HUDEP-2 (cell line): ENCODE results near the gene DCLK1.

Source experiments
- DNase-seq, 76 experiments: peaks; one replicate each; lab custom pipeline; 2025; ENCODE audit not compliant: unreplicated experiment in 76 of 76; lab: John Stamatoyannopoulos, UW

The DCLK1 gene

DNA sequence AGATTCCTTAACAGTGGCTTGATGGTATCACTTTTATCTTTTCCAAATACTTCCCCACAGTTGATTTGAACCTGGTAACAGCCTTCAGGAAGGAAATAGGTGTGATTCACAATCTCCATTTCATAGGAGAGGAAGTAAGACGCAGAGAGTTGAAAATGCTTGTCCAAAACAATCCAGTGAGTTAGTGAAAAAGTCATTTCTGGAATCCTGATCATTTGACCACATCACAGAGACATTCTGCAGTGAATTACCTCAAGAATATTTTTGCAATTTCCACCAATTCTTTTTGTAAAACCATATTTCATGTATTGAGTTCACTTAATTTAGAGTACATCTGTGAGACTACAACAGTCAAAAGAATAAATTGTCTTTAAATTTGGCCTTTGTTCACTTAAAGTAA is 292.8 kb downstream of the DCLK1 start:
- DNase-seq, result no peak

DNA sequence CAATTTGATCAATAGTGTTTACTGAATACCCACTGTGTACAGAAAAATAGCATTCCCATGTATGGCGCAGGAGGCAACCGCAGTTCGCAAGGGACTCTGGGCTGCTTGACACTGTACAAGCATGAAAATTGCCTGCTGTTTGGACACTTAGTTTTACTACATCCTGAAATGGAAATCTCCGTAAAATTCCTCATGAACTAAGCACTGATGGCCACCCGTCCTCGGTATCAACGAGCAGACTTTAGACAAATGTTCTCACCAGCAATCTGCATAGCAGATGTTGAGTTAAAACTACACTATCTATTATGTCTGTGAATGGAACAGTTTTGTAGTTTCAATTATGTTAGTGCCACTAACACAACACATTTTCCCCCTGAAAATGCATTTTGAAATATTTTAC is 294.7 kb downstream of the DCLK1 start:
- no peak for DNase-seq

- no peak for DNase-seq
Measured at GRCh38 chr13:35835989-35836388, 295.2 kb downstream of the DCLK1 start.

- no peak for DNase-seq
Measured at GRCh38 chr13:35833608-35834275, 297.4 kb downstream of the DCLK1 start.

- no peak for DNase-seq
Measured at GRCh38 chr13:35833031-35833430, 298.2 kb downstream of the DCLK1 start.

DNA sequence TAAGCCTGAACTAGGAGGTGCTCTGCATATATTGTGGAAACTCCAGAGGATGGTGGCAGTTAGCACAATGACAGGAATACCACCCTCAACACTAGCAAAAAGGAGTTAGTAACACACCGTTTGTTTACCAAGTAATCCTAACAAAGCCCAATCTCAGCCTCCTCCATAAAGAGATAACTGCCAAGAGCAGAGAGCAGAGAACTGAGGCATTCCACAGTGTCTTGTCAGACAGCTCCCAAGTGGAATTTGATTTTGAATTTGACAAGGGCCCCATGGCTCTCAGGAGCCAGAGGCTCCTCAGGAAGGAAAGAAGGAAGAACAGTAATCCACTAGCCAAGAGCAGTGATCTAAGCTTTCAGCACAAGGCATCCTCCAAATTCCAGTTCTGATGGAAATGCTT is 298.6 kb downstream of the DCLK1 start:
- no peak for DNase-seq

- no peak for DNase-seq
Measured at GRCh38 chr13:35830850-35831450, 300.2 kb downstream of the DCLK1 start.

DNA sequence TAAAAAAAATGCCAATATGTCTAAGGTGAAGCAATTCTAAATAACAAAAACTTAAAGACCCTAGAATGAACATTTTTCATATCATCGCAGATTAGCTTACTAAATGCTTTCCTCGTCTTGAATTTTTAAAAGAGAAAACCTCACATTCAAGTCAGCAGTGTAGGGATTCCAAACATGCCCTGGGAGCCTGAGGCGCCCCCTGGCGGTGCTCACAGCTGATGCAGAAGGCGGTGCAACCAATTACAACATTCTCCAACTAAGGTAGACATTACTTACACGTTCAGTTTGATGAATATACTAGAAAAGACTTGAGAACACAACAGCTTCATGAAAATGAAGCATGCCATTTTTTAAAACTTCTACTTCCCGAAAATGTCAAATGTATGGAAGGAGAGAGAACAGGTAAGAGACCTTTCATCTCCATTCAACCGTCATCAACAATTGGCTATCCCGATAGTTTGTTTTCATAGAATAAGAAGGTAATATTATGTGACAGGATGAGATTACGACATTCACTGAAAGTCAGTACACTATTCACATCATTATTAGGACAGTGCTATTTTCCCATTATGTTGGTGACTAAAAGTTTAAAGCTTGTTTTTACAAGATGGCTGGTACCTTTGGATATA is 304.4 kb downstream of the DCLK1 start:
- peak in 25 of 76 experiments; percentile 0 to 38 (median 10) for DNase-seq

DNA sequence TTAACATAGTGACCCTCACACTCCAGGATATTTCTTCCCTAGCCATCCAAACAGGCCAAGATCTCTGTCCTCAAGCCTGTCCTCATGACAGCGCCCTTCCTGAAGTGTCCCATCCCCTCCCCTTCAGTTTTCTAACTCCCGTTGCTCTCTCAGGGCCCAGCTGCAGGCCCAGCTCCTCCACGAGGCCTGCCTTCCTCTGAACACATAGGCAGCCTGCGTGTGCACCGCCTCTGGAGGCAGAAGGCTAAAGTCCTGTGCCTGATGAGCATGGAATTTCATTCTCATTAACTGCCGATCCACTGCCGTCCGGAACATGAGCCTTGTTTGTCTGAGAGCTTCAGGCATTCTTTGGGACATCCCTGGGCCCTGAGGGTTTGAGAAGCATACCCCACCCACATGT is 306.4 kb downstream of the DCLK1 start:
- no peak for DNase-seq

GRCh38 chr13:35824395-35824794 is 306.8 kb downstream of the DCLK1 start:
- no peak for DNase-seq

DNA sequence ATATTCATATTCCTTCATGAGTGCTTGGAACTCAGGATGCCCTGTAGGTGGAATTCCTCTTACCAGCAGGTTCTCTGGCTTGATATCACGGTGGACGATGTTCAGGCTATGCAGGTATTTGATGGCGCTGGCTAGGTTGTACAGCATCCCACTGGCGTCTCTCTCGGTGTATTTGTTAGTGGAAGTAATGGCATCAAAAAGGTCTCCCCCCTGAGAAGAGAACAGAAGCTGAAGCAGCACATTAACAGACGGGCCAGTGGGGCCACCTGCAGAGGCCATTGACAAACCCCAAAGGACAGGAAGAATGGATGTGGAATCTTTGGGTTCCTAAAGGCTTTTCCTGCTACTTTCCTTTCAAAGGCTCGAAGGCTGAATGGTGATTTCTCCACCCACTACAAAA is 308.5 kb downstream of the DCLK1 start:
- DNase-seq, result no peak

GRCh38 chr13:35818633-35819067 is 312.5 kb downstream of the DCLK1 start:
- DNase-seq, result peak in 5 of 76 experiments; percentile 2 to 6 (median 3)

DNA sequence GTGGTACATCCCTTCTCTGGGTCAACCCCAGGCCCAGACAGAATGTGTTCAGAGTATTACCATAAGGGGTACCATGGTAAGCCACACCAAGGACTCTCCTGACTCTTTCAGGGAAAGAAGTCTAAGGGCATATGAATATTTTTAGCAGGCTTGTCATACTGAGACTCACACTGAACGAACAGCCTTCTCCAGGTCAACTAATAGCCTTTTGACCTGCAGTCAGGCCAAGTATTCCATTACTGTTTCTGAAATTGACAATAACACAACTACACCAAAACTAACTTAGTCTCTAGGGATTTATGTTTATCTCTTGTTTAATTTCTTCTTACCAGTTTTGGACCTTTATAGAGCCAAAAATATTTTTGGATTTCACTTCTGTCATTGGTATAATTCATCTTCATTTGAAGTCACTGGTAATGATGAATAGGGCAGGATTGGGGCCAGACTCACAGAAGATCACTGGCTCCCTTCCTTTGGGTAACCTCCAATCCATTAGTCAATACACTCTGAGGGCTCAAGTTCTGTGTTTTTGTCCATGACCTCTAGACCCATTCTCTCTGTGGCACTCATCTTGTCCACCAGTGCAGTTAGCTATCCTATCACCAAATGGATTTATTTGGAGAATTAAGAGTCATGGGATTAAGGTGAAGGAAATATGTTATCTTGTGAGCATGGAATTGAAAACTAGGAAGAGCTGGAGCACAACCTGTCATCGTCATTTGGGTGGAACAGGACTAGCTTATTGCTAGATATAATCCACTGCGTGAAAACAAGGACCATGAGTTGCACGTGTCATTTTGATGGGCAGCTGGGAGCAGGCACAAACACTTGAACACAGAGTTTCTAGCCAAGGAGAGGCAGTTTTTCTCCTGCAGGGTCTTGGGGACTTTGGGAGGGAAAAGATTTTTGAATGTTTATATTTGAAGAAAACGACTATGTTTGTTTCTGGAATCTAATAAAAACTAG is 313.3 kb downstream of the DCLK1 start:
- DNase-seq, result no peak

DNA sequence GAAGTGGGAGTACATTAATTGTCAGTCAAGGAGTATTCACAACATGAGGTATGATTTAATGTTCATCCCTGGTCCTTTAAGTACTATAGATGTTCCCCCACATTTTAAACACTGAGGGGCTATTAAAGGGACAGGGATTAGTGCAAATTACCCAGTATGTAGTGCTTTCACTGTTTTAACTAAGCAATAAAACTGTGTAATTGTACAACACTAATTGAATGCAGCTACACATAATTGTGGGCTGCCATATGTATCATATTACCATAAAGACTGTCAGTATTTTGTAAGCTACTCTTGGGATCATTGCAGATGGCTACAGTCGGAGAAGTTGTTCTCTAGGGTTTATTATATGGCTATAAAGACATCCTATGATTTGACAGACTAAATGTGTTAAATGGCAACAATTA is 316.6 kb downstream of the DCLK1 start:
- no peak for DNase-seq

- DNase-seq, result no peak
Measured at GRCh38 chr13:35812736-35813135, 318.4 kb downstream of the DCLK1 start.

- no peak for DNase-seq
Measured at GRCh38 chr13:35810321-35810720, 320.9 kb downstream of the DCLK1 start.

GRCh38 chr13:35808846-35809245 is 322.3 kb downstream of the DCLK1 start:
- DNase-seq, result no peak

DNA sequence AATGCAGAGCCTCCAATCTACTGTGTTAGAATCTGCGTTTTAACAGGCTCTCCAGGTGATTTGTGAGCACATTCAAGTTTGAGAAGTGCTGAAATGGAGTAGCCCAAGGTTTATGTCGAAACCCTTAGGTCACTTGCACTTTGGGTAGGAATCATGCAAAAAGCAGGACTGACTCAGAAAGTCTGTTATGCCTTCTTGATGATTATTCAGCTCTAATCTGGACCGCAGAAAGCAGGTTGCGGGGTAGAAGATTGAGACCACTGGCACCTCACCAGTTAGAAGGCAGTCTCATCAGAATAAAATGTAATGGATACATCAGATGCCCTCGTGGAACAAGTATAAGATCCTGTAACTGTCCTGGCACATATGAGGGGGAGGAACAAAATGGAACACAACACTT is 326.3 kb downstream of the DCLK1 start:
- DNase-seq, result no peak

- no peak for DNase-seq
Measured at GRCh38 chr13:35797991-35798390, 333.2 kb downstream of the DCLK1 start.

GRCh38 chr13:35797244-35797643 is 333.9 kb downstream of the DCLK1 start:
- no peak for DNase-seq

DNA sequence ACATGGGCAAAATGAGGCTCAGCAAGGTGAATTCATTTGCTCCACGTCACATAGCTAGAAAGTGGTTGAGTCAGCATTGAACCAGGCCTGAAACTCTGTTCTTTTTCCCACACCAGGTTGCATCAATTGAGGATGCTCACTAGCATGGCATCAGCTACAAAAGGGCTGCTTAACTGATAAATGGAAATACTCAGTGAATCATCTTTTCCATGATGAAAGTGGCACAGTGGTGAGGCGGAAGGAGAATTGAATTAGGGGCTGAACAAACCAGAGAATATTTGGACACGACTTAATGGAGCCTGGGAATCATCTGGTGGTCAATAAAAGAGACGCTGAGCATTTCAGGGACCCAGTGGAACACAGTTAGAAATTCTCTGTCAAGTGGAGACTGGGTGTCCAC is 334.6 kb downstream of the DCLK1 start:
- no peak for DNase-seq
